GM13976 (cell line): ENCODE results near the gene CHRNG.

Source experiments
- DNase-seq: peaks from one replicate; pipeline ENCODE4 v3.0.0; 2012; ENCODE audit warnings: low spot score
- in situ Hi-C: fragments of 300-500 bp; cut with MboI; formaldehyde crosslinking; loops from one replicate; pipeline ENCODE4 v1.12.0; 2022; ENCODE audit warnings: low sequenced_read_pairs, mixed read lengths, inconsistent platforms; ENCODE audit not compliant: unreplicated experiment
- TF ChIP-seq, protein P1 (sequence below): IDR thresholded peaks from 2 replicates; pipeline ENCODE4 v1.5.1; 2012; ENCODE audit warnings: borderline replicate concordance, mild to moderate bottlenecking; ENCODE audit not compliant: insufficient read depth; ENCODE audit errors: extremely low read depth, missing control alignments, control extremely low read depth

Gene CHRNG, protein sequence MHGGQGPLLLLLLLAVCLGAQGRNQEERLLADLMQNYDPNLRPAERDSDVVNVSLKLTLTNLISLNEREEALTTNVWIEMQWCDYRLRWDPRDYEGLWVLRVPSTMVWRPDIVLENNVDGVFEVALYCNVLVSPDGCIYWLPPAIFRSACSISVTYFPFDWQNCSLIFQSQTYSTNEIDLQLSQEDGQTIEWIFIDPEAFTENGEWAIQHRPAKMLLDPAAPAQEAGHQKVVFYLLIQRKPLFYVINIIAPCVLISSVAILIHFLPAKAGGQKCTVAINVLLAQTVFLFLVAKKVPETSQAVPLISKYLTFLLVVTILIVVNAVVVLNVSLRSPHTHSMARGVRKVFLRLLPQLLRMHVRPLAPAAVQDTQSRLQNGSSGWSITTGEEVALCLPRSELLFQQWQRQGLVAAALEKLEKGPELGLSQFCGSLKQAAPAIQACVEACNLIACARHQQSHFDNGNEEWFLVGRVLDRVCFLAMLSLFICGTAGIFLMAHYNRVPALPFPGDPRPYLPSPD

DNA sequence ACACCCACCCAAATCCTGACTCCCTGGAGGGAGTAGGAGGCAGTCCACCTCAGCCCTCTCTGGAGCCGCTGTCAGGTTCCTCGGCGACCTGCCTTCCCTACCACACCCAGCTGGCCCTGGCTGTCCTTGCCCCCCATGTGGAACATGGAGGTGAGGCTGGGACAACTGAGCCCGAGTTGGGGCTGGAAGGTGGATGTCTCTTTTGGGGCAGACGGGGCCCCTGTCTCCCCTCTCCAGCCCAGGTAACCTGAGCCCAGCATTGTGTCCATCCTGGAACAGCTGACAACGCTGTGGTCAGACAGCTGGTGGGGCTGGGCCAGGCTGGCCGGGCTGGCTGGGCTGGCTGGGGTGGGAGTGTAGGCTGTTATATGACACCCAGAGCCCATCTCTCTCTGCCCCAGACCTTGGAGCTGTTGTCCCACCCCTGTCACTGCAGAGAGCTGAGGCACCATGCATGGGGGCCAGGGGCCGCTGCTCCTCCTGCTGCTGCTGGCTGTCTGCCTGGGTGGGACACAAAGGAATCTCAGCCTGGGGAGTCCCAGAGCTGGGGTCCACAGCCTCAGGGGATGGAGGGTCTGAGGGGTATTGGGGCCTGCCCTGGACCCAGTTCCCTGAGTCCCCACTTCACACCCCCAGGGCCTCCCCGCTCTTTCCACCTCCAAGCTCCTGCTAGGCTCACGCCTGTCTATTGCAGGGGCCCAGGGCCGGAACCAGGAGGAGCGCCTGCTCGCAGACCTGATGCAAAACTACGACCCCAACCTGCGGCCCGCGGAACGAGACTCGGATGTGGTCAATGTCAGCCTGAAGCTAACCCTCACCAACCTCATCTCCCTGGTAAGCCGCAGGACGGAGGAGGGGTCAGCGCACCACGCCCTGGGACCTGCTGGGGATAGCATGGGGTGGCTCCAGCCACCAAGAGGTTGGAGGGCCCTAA, at the start of gene CHRNG:
TSS of gene CHRNG (plus strand) at position 395 of the 934 bp plus-strand sequence. CDS start at position 451, 56 bp downstream.
- in situ Hi-C loops = no loop called here
- TF ChIP-seq, protein P1, sequence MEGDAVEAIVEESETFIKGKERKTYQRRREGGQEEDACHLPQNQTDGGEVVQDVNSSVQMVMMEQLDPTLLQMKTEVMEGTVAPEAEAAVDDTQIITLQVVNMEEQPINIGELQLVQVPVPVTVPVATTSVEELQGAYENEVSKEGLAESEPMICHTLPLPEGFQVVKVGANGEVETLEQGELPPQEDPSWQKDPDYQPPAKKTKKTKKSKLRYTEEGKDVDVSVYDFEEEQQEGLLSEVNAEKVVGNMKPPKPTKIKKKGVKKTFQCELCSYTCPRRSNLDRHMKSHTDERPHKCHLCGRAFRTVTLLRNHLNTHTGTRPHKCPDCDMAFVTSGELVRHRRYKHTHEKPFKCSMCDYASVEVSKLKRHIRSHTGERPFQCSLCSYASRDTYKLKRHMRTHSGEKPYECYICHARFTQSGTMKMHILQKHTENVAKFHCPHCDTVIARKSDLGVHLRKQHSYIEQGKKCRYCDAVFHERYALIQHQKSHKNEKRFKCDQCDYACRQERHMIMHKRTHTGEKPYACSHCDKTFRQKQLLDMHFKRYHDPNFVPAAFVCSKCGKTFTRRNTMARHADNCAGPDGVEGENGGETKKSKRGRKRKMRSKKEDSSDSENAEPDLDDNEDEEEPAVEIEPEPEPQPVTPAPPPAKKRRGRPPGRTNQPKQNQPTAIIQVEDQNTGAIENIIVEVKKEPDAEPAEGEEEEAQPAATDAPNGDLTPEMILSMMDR = no peak
- DNase-seq = no peak

DNA sequence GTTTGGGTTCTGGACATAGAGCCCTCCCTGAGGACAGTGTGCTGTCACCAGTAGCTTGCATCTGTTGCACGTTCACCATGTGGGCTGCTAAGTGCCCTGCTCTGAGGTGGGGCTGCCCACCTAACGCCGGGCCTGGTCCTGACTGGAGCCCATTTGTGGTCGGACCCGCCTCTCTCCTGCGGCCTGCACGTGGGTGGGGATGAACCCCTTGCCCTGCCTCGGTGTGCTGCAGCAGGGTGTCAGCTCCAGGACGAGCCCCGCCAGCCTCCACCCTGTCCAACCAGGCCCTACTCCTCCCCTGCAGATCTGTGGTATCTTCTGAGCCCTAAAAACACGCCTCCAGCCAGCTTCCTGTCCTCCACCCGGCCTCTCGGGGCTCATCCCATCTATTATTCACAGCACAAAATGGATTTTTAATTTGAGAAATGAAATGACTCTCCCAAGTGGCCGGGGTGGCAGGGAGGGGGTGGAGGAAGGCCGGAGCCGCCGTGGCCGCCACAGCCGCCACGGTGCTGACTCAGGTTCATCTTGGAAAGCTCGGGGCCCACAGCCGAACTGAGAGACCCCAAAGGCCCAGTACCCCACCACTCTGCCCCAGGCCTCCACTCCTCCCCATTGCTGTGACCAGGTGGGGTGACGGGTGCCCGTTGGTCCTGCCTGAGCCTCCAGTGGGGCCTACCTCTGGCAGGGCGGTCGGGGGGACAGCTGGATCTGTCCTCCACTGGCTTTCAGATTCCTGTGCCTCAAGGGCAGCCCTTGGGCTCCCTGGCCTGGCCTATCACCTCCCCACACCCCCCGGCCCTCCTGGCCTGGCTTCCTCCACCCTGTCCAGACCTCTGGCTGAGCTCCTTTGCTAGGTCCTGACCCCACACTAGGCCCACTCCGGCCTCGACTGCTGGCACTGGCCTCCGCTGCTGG, 49.0 kb upstream of the CHRNG start:
- no peak for DNase-seq
- TF ChIP-seq, protein P1 = no peak
- in situ Hi-C loops = no loop called here

DNA sequence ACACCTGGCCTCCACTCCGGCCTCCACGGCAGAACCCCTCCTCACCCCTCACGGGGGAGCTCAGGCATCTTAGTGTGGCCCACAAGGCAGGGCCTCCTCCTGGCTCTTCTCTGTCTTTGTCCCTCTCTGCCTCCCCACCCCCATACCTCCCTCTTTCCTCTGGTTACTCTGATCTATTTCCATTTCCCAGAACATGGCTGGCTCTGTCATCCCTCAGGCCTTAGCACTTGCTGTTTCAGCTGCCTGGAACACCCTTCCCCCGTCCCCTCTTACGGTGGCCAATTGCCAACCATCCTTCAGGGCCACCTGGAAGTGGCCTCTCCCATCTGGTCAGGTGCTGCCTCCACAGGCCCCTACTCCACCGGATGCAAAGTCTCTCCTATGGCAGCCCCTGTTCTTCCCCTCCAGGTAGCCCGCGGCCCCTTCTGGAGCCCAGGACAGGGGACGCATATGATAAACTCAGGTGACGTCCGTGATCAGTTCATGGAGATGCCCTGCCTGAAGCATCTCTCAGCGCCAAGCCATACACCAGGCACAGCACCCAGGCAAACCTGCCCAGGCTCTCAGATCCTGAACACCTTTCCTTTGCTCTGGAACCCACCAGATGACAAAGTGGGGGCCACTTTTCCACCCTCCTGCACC, 48.2 kb upstream of the CHRNG start:
- DNase-seq = no peak
- TF ChIP-seq, protein P1 = no peak
- in situ Hi-C loops = no loop called here

DNA sequence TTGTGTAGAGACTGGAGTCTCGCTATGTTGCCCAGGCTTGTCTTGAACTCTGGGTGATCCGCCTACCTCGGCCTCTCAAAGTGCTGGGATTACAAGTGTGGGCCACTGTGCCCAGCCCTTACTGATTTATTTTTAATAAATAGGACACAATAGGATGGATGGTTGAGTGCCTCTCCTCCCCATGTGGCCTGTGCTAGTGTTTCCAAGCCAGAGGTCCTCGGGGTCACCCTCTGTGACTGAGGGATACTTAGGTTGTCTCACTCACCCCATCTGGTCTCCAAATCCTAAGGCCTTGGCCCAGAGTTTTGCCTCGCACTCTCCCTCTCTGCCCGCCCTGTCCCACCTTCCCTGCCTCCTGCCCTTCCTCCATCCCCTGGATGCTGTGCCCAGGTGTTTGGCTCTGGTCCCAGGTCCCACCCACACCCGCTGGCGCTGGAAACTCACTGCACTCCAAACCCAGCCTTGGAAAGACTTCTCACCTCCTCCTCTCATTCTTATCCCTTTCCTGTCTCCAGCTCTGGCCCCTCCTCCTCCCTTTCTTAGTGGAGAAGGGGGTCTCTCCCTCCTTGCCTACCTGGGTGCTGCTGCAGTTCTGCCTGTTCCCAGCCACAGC, 47.1 kb upstream of the CHRNG start:
- DNase-seq = no peak
- TF ChIP-seq, protein P1 = no peak
- in situ Hi-C loops = no loop called here

DNA sequence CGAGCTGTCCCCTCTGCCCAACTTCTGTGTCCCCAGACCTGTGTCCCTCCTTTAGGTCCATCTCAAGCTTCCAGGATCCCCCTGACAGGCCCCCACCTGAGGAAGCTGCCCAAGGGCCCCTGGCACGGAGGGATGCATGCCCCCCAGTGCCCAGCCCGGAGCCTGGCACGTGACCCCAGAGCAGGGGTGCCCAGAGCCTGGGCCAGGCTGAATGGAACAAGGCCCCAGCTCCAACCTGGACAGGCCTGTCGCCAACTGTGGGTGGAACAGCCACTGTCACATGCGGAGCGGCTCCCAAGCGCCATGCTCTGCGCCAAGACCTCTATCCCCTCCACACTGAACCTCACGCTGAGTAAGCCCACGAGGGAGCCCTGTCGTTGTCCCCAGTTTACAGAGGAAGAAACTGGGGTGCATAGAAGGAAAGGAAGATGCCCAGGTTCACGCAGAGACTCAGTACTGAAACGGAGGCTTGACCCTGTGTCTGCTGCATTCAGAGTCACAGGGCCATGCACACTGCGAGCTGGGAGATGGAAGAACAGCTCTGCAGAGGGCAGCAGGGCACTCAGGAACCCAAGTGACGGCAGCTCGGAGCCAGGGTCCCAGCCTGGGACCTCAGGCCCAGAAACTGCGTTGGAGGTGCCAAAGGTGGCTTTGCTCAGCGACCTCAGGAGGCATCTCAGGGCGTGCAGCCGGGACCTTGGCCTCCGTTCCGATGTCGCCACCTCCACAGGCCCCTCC, 46.4 kb upstream of the CHRNG start:
- DNase-seq = no peak
- in situ Hi-C loops = no loop called here
- TF ChIP-seq, protein P1 = no peak
